K562 (cell line): ENCODE measurements around the gene CLIC1. TPM values are rescaled to one million over a fixed set of nuclear protein-coding genes. Genes with fewer than 3 reads are reported as not detected.
A peak's percentile ranks its signal among the peaks of the same experiment; 100 is the strongest.

Source experiments
- ATAC-seq: fragments of 200-7000 bp; cut with Tn5 transposase; 3 replicates; pipeline ENCODE4 v1.9.1; 2020; ENCODE audit warnings: moderate library complexity
- BruUV-seq: library from RNA; stranded (reverse); fragments of 400-500 nt; replicated peaks from 2 replicates; lab custom pipeline; 2021; lab: Mats Ljungman, UMichigan
- CTCF ChIA-PET: fragments of 300-600 bp; formaldehyde crosslinking; extraction: SDS; loops from one replicate; lab custom pipeline; 2021; ENCODE audit warnings: low intra/inter-chr PET ratio; lab: Yijun Ruan, JAX
- POLR2A ChIA-PET: fragments of 300-600, 350-650 bp; sonication (Branson Sonifier 250); formaldehyde crosslinking; extraction: SDS; loops from one replicate; lab custom pipeline; 2021; ENCODE audit warnings: antibody characterized with exemption, inconsistent platforms; lab: Yijun Ruan, JAX
- DNase-seq, 4 experiments: peaks; one replicate each; pipeline versions ENCODE4 v3.0.0 to v3.0.0-alpha.2; 2011 to 2018; ENCODE audit warnings: low spot score in 3 of 4, mixed read lengths in 3 of 4; ENCODE audit errors: extremely low read depth in 1 of 4
- FAIRE-seq: peaks from 2 replicates; lab custom pipeline; 2011; peaks lifted over from hg19 to GRCh38; lab: Jason Lieb, UNC
- H2AFZ ChIP-seq: 2 replicates; pipeline ENCODE4 v1.6.0; 2011; ENCODE audit warnings: low read depth, low read length, control low read depth, inconsistent platforms
- H3K27ac ChIP-seq: fragments of 200-600 bp; 3 replicates; pipeline ENCODE4 v1.8.0; 2011; ENCODE audit warnings: low read depth, mild to moderate bottlenecking, control low read depth, inconsistent platforms, low read length, moderate library complexity, mixed read lengths; ENCODE audit errors: extremely low read depth
- H3K27me3 ChIP-seq, 2 experiments: fragments of 300-600 bp in 1 of 2; 2 replicates in 1 of 2; 3 replicates in 1 of 2; pipeline versions ENCODE4 v1.6.0 to v1.8.0; 2011; ENCODE audit warnings: inconsistent platforms in 2 of 2, low read length in 2 of 2, mild to moderate bottlenecking in 1 of 2, mixed read lengths in 1 of 2, moderate library complexity in 1 of 2; ENCODE audit not compliant: control insufficient read depth in 2 of 2, insufficient read depth in 2 of 2
- H3K36me3 ChIP-seq: fragments of 300-600 bp; 3 replicates; pipeline ENCODE4 v1.8.0; 2011; ENCODE audit warnings: mild to moderate bottlenecking, low read length, inconsistent platforms; ENCODE audit not compliant: control insufficient read depth, insufficient read depth
- H3K4me1 ChIP-seq, 2 experiments: fragments of 200-600 bp in 1 of 2; replicated peaks in 1 of 2; 2 replicates in 1 of 2; 3 replicates in 1 of 2; pipeline versions ENCODE4 v1.5.1 to v1.8.0; 2011; ENCODE audit warnings: inconsistent platforms in 2 of 2, low read length in 2 of 2, mild to moderate bottlenecking in 1 of 2, mixed read lengths in 1 of 2, moderate library complexity in 1 of 2; ENCODE audit not compliant: control insufficient read depth in 2 of 2, insufficient read depth in 2 of 2
- H3K4me2 ChIP-seq: 2 replicates; pipeline ENCODE4 v1.6.1; 2011; ENCODE audit warnings: low read length, control low read depth, inconsistent platforms, mixed read lengths; ENCODE audit not compliant: insufficient read depth
- H3K4me3 ChIP-seq: fragments of 200-600 bp; sonication (generic), shearing (Covaris generic); 2 replicates; pipeline ENCODE4 v1.5.1; 2016; ENCODE audit warnings: control low read depth, inconsistent platforms
- H3K79me2 ChIP-seq: fragments of 200-600 bp; 3 replicates; pipeline ENCODE4 v1.8.0; 2011; ENCODE audit warnings: low read length, inconsistent platforms; ENCODE audit not compliant: control insufficient read depth, insufficient read depth
- H3K9ac ChIP-seq, 2 experiments: 2 replicates each; pipeline versions ENCODE4 v1.6.0 to v1.6.1; 2011; ENCODE audit warnings: low read depth in 2 of 2, low read length in 2 of 2, control low read depth in 1 of 2, inconsistent platforms in 1 of 2, mild to moderate bottlenecking in 1 of 2, mixed read lengths in 1 of 2; ENCODE audit not compliant: insufficient read depth in 1 of 2
- H3K9me1 ChIP-seq: one replicate; pipeline ENCODE4 v1.6.0; 2011; ENCODE audit warnings: inconsistent platforms, mild to moderate bottlenecking, low read length, moderate library complexity; ENCODE audit not compliant: control insufficient read depth, insufficient read depth
- H3K9me3 ChIP-seq: replicated peaks from 2 replicates; pipeline ENCODE4 v1.5.1; 2011; ENCODE audit warnings: low read depth, low read length, inconsistent platforms; ENCODE audit not compliant: control insufficient read depth, insufficient read depth
- H4K20me1 ChIP-seq: replicated peaks from 2 replicates; pipeline ENCODE4 v1.6.1; 2011; ENCODE audit warnings: low read length, inconsistent platforms, mixed read lengths; ENCODE audit not compliant: control insufficient read depth, insufficient read depth
- ARNT ChIP-seq, 2 experiments: fragments of 450-650 bp; IDR thresholded peaks; 2 replicates each; pipeline ENCODE4 v1.6.1; 2016; ENCODE audit warnings: mild to moderate bottlenecking in 1 of 2
- CTBP1 ChIP-seq: fragments of 450-650 bp; IDR thresholded peaks from 2 replicates; pipeline ENCODE4 v1.6.1; 2016; ENCODE audit warnings: borderline replicate concordance
- EHMT2 ChIP-seq: fragments of 450-650 bp; IDR thresholded peaks from 2 replicates; pipeline ENCODE4 v1.6.1; 2018; ENCODE audit warnings: antibody characterized with exemption
- GATAD2A ChIP-seq: fragments of 450-650 bp; IDR thresholded peaks from 2 replicates; pipeline ENCODE4 v1.6.1; 2017
- MED1 ChIP-seq: sonication (generic); formaldehyde crosslinking; IDR thresholded peaks from 2 replicates; pipeline ENCODE4 v1.8.1; 2023; ENCODE audit warnings: missing genetic modification reagents, borderline replicate concordance
- MEF2A ChIP-seq: IDR thresholded peaks from 2 replicates; pipeline ENCODE4 v1.6.1; 2011; ENCODE audit warnings: low read depth, mild to moderate bottlenecking, low read length, moderate library complexity; ENCODE audit not compliant: control insufficient read depth
- PTBP1 ChIP-seq: fragments of 200-400 bp; formaldehyde crosslinking; IDR thresholded peaks from 2 replicates; pipeline ENCODE4 v1.6.1; 2017; ENCODE audit warnings: low read depth, low read length
- SPI1 ChIP-seq: IDR thresholded peaks from 2 replicates; pipeline ENCODE4 v1.6.1; 2011; ENCODE audit warnings: low read depth, low read length, control low read depth, borderline replicate concordance
- ZFP91 ChIP-seq: sonication (generic); formaldehyde crosslinking; IDR thresholded peaks from 2 replicates; pipeline ENCODE4 v1.8.0; 2022; ENCODE audit warnings: mild to moderate bottlenecking, missing genetic modification reagents
- ZNF561 ChIP-seq: fragments of 450-650 bp; formaldehyde crosslinking; conservative IDR thresholded peaks from 2 replicates; pipeline ENCODE4 v1.4.0; 2020; ENCODE audit warnings: mild to moderate bottlenecking, moderate library complexity
- WGBS: fragments of 100-300 bp; shearing (Covaris generic); methylation state at CpG from one replicate; pipeline ENCODE4 v1.1.6; 2016; ENCODE audit warnings: low coverage, mixed read lengths; ENCODE audit not compliant: insufficient coverage; ENCODE audit errors: missing lambda C conversion rate; 5-methylcytosine and 5-hydroxymethylcytosine counted together
- in situ Hi-C: fragments of 300-500 bp; cut with MboI; formaldehyde crosslinking; loops from 4 replicates; pipeline ENCODE4 v1.15.0; 2018; ENCODE audit warnings: inconsistent platforms, mixed read lengths
- intact Hi-C: fragments of 100-400 bp; cut with micrococcal nuclease; formaldehyde crosslinking; loops from 2 replicates; pipeline ENCODE4 v1.14.2; 2022
- polyA plus RNA-seq, 8 experiments: library from polyadenylated mRNA; depleted of rRNA in 4 of 8; stranded (reverse) in 5 of 8; unstranded in 3 of 8; fragments of >200 nt; fragmentation: Nextera tagmentation in 2 of 8; fragmentation: Illumina TruSeq in 1 of 8; extraction: Ambion mirVana in 2 of 8; extraction: Trizol in 1 of 8; gene quantifications; 2 replicates each; pipeline versions ENCODE4 v1.2.1 to v1.2.3, GENCODE V29; 2011 to 2014; ENCODE audit warnings: inconsistent platforms in 1 of 8, missing spikeins in 1 of 8
- total RNA-seq, 7 experiments: library from RNA; depleted of rRNA in 6 of 7; stranded (reverse); fragments of >200 nt in 6 of 7; fragmentation: Illumina TruSeq in 2 of 7; extraction: Trizol in 2 of 7; gene quantifications; 2 replicates each; pipeline versions ENCODE4 v1.2.1 to v1.2.3, GENCODE V29; 2011 to 2021; ENCODE audit warnings: low replicate concordance in 1 of 7
- TF ChIP-seq, protein P1 (sequence below): fragments of 450-650 bp; IDR thresholded peaks from 2 replicates; pipeline ENCODE4 v1.6.1; 2017; ENCODE audit warnings: antibody characterized with exemption, mild to moderate bottlenecking
- TF ChIP-seq, protein P2 (sequence below): fragments of 450-650 bp; IDR thresholded peaks from 2 replicates; pipeline ENCODE4 v1.6.1; 2016; ENCODE audit warnings: low read depth, mild to moderate bottlenecking, moderate library complexity

The CLIC1 gene
- total and polyA plus RNA-seq, 9 of the 15 experiments (the other 6 are each of a cell fraction or from before 2014, with no cell fraction given): 1,267 to 2,419 (median 1,808) TPM

DNA sequence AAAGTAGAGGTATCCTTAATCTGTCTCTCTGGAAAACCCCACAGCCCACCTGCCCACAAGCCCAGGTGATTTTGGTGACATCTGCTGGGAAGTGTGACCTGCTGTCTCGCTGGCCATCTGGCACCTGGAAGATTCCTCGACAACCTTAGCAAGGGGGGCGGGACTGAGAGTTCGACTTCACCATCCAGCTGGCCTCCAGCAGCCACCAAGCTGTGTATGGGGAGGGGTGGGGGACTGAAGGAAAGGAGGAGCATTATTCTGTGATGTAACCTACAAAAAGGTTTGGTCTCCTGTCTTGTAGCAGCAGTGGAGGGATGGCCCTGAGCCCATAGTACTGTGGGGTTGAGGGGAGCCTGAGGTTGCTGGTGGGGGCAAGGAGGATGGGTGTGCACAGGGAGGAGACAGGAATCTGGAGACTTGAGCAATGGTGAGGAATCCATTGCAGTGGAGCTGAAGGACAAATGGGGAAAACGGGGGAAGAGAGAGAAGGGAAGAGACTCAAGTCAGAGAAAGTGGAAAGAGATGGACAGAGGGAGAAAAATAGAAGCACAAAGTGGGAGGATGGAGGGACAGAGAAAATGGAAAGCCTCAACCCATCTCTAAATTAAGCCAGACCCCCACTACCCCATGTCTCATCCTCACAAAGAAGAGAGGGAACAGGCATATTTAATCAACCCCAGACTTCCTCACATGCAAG, 25.7 kb downstream of the CLIC1 start:
- BruUV-seq: no TSS peak
- H4K20me1 ChIP-seq: no peaks in the 10 kb centered on the region
- peak; percentile 13 for ATAC-seq
- no peak overlapping the region for H3K4me3 ChIP-seq
- H3K27ac ChIP-seq: no peak overlapping the region
- ChIA-PET POLR2A (interaction anchor here (0.6 to 12.4 kb wide), 9 partner anchors 7 to 261 kb away, joined by 3 to 223 read pairs (median 4); partner anchors contain the start of genes ABHD16A, DDAH2, DXO and GPANK1), CTCF (no interaction called here)
- peak overlapping the region in 1 of 2 experiments; percentile 73; a peak in 1 of 4 replicates for H3K9ac ChIP-seq
- H3K79me2 ChIP-seq: no peaks in the 10 kb centered on the region
- intact Hi-C loops: no loop called here
- no peaks in the 10 kb centered on the region for H3K9me3 ChIP-seq
- no peaks in the 10 kb centered on the region for H3K9me1 ChIP-seq
- FAIRE-seq: no peak
- peak overlapping the region; percentile 58 for H2AFZ ChIP-seq
- 29% methylated on average over 5 of the region's 5 CpGs for WGBS
- no peaks in the 10 kb centered on the region for H3K27me3 ChIP-seq
- in situ Hi-C loops: no loop called here
- H3K36me3 ChIP-seq: no peaks in the 10 kb centered on the region
- peaks cover 35 to 49% of the 10 kb centered on the region in 2 experiments for H3K4me1 ChIP-seq
- H3K4me2 ChIP-seq: peak overlapping the region; percentile 9; the same call in 1 of the 2 replicates
- DNase-seq: no peak
- no peak for TF ChIP-seq ZFP91 (CRISPR knock-in tag)
- no peak for TF ChIP-seq PTBP1
- TF ChIP-seq, protein P1, sequence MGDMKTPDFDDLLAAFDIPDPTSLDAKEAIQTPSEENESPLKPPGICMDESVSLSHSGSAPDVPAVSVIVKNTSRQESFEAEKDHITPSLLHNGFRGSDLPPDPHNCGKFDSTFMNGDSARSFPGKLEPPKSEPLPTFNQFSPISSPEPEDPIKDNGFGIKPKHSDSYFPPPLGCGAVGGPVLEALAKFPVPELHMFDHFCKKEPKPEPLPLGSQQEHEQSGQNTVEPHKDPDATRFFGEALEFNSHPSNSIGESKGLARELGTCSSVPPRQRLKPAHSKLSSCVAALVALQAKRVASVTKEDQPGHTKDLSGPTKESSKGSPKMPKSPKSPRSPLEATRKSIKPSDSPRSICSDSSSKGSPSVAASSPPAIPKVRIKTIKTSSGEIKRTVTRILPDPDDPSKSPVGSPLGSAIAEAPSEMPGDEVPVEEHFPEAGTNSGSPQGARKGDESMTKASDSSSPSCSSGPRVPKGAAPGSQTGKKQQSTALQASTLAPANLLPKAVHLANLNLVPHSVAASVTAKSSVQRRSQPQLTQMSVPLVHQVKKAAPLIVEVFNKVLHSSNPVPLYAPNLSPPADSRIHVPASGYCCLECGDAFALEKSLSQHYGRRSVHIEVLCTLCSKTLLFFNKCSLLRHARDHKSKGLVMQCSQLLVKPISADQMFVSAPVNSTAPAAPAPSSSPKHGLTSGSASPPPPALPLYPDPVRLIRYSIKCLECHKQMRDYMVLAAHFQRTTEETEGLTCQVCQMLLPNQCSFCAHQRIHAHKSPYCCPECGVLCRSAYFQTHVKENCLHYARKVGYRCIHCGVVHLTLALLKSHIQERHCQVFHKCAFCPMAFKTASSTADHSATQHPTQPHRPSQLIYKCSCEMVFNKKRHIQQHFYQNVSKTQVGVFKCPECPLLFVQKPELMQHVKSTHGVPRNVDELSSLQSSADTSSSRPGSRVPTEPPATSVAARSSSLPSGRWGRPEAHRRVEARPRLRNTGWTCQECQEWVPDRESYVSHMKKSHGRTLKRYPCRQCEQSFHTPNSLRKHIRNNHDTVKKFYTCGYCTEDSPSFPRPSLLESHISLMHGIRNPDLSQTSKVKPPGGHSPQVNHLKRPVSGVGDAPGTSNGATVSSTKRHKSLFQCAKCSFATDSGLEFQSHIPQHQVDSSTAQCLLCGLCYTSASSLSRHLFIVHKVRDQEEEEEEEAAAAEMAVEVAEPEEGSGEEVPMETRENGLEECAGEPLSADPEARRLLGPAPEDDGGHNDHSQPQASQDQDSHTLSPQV: no peak
- no peak for TF ChIP-seq ZNF561 (CRISPR knock-in tag)
- TF ChIP-seq EHMT2: 0 out of 2 replicates have a peak, but pooled peaks have one; percentile 37
- TF ChIP-seq ARNT (IDR thresholded peaks at IDR 0.05): no peak
- no peak for TF ChIP-seq MED1 (CRISPR knock-in tag)
- no peak for TF ChIP-seq MEF2A
- TF ChIP-seq, protein P2, sequence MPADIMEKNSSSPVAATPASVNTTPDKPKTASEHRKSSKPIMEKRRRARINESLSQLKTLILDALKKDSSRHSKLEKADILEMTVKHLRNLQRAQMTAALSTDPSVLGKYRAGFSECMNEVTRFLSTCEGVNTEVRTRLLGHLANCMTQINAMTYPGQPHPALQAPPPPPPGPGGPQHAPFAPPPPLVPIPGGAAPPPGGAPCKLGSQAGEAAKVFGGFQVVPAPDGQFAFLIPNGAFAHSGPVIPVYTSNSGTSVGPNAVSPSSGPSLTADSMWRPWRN: no peak
- no peak for TF ChIP-seq SPI1
- no peak for TF ChIP-seq GATAD2A
- TF ChIP-seq CTBP1: no peak
